Activated T-helper 1 cell treated with anti-CD3 and anti-CD28 coated beads, Interleukin-12 subunit alpha, Interleukin-12 subunit beta, Interleukin-2, Interleukin-4 antibody, amounts not matched to agents 30 ng/mL and 10 ng/mL and 1 ng/mL, durations not matched to agents 14 hours and 24 hours and 36 hours (primary cell): ENCODE measurements around the gene GASK1A. TPM values are rescaled to one million over a fixed set of nuclear protein-coding genes. Genes with fewer than 3 reads are reported as not detected.
"Not testable (repeated sequence)": the region's sequence is repeated elsewhere in the genome, so short reads cannot be mapped to it uniquely, and the experiment has no call there.

ENCODE experiments used
- DNase-seq: peaks from one replicate; pipeline ENCODE4 v3.0.0; 2021; ENCODE audit warnings: low spot score
- H3K27ac Mint-ChIP-seq: one replicate; pipeline ENCODE4 v1.8.0; 2021; ENCODE audit warnings: mild to moderate bottlenecking, mixed read lengths
- H3K27me3 Mint-ChIP-seq: one replicate; pipeline ENCODE4 v1.8.0; 2022; ENCODE audit warnings: mild to moderate bottlenecking, moderate library complexity, mixed read lengths; ENCODE audit not compliant: insufficient read depth
- H3K36me3 Mint-ChIP-seq: one replicate; pipeline ENCODE4 v1.8.0; 2021; ENCODE audit warnings: low read depth, mixed read lengths
- H3K4me1 Mint-ChIP-seq: one replicate; pipeline ENCODE4 v1.8.0; 2021; ENCODE audit warnings: low read depth, mixed read lengths
- H3K4me3 Mint-ChIP-seq: one replicate; pipeline ENCODE4 v1.8.0; 2021; ENCODE audit warnings: mild to moderate bottlenecking, moderate library complexity, mixed read lengths
- H3K9me3 Mint-ChIP-seq: one replicate; pipeline ENCODE4 v1.8.0; 2021; ENCODE audit warnings: mixed read lengths
- intact Hi-C: fragments of 100-400 bp; cut with micrococcal nuclease; formaldehyde crosslinking; loops from one replicate; pipeline ENCODE4 v1.15.1; 2024
- total RNA-seq: library from RNA; stranded (reverse); gene quantifications from 2 replicates; pipeline ENCODE4 v1.2.3, GENCODE V29; 2022

GASK1A gene
- total RNA-seq, 1 donor from 2014 or later = not detected

DNA sequence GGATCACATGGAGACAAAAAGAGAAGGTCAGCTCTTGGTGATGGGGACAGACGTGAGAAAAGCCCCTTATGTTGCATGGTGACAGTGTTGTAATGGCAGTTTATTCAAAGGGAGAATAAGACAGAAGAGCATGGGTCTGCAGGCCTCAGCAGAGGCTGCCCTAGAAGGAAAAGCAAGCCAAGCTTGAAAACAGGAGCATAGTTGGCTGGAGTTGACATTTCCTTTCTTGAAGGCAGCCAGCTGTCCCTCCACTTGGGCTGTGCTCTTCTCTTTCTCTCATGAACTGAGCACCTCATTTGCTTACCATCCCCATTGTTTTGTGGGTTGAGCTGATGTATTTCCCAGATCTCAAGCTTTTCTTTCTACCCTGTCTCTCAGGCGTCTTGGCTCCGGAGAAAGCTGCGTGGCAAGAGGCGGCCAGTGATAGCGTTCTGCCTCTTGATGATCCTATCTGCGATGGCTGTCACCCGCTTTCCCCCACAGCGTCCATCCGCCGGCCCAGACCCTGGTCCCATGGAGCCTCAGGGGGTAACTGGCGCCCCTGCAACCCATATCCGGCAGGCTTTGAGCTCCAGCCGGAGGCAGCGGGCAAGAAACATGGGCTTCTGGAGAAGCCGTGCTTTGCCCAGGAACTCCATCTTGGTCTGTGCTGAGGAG lies 52.9 kb downstream of the GASK1A start:
- Mint-ChIP-seq H3K4me3 (no peak overlapping the region), H3K4me1 (no peaks in the 10 kb centered on the region), H3K9me3 (no peaks in the 10 kb centered on the region), H3K27ac (no peak overlapping the region), H3K36me3 (no peaks in the 10 kb centered on the region), H3K27me3 (peaks cover 3% of the 10 kb centered on the region)
- intact Hi-C loops = no loop called here
- no peak for DNase-seq

DNA sequence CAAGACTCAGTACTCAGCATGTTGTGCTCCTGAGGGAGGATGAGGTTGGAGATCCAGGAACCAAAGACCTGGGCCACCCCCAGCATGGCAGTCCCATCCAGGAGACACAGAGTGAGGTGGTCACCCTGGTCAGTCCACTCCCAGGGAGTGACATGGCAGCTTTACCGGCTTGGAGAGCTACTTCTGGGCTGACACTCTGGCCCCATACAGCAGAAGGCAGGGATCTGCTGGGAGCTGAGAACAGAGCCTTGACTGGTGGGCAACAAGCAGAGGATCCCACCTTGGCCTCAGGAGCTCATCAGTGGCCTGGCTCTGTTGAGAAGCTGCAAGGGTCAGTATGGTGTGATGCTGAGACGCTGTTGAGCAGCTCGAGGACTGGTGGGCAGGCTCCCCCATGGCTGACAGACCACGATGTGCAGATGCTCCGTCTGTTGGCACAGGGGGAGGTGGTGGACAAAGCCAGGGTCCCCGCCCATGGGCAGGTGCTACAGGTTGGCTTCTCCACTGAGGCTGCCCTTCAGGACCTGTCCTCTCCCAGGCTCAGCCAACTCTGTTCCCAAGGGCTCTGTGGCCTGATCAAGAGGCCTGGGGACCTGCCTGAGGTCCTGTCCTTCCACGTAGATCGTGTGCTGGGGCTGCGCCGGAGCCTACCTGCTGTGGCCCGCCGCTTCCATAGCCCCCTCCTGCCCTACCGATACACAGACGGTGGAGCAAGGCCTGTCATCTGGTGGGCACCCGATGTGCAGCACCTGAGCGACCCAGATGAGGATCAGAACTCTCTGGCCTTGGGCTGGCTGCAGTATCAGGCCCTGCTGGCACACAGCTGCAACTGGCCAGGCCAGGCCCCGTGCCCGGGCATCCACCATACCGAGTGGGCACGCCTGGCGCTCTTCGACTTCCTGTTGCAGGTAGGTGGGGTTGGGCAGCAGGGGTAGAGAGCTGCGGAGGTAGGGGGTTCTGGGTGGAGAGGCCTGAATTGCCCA lies 53.8 kb downstream of the GASK1A start:
- no peaks in the 10 kb centered on the region for H3K36me3 Mint-ChIP-seq
- H3K9me3 Mint-ChIP-seq = no peaks in the 10 kb centered on the region
- H3K27ac Mint-ChIP-seq = no peak overlapping the region
- no peaks in the 10 kb centered on the region for H3K4me1 Mint-ChIP-seq
- no peak for DNase-seq
- H3K4me3 Mint-ChIP-seq = no peak overlapping the region
- intact Hi-C loops = no loop called here
- peaks cover 3% of the 10 kb centered on the region for H3K27me3 Mint-ChIP-seq

- Mint-ChIP-seq H3K4me1 (no peaks in the 10 kb centered on the region), H3K9me3 (no peaks in the 10 kb centered on the region), H3K27me3 (peaks cover 3% of the 10 kb centered on the region), H3K27ac (no peak overlapping the region), H3K4me3 (no peak overlapping the region), H3K36me3 (no peaks in the 10 kb centered on the region)
- no peak for DNase-seq
- intact Hi-C loops = no loop called here
Observed at GRCh38 chr3:43034200-43034599, 55.1 kb downstream of the GASK1A start.

DNA sequence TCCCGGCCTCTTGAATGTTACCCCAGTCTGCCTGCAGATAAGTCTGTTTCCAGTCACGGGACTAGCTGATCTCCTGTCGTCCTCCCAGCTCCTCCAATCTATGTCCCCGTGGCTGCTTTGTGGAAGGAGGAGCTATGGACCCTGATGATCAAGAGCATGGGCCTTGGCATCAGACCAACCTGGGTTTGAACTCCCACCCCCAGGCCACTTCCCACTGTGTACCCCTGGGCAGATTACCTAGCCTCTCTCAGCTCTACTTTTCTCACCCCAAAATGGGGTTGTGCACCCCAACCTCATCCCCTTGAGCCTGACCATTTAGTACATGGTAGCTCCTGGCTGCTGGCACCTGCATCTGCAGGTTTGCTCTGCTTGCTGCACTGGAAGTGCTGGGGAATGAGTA lies 55.8 kb downstream of the GASK1A start:
- Mint-ChIP-seq H3K4me1 (no peaks in the 10 kb centered on the region), H3K27me3 (peaks cover 3% of the 10 kb centered on the region), H3K27ac (no peak overlapping the region), H3K9me3 (no peaks in the 10 kb centered on the region), H3K36me3 (no peaks in the 10 kb centered on the region), H3K4me3 (no peak overlapping the region)
- intact Hi-C loops = no loop called here
- no peak for DNase-seq

- DNase-seq = no peak
- no peak overlapping the region for H3K27ac Mint-ChIP-seq
- H3K36me3 Mint-ChIP-seq = no peaks in the 10 kb centered on the region
- no peaks in the 10 kb centered on the region for H3K4me1 Mint-ChIP-seq
- H3K4me3 Mint-ChIP-seq = no peak overlapping the region
- H3K27me3 Mint-ChIP-seq = peaks cover 3% of the 10 kb centered on the region
- intact Hi-C loops = no loop called here
- H3K9me3 Mint-ChIP-seq = no peaks in the 10 kb centered on the region
Observed at GRCh38 chr3:43035801-43036365, 56.8 kb downstream of the GASK1A start.

DNA sequence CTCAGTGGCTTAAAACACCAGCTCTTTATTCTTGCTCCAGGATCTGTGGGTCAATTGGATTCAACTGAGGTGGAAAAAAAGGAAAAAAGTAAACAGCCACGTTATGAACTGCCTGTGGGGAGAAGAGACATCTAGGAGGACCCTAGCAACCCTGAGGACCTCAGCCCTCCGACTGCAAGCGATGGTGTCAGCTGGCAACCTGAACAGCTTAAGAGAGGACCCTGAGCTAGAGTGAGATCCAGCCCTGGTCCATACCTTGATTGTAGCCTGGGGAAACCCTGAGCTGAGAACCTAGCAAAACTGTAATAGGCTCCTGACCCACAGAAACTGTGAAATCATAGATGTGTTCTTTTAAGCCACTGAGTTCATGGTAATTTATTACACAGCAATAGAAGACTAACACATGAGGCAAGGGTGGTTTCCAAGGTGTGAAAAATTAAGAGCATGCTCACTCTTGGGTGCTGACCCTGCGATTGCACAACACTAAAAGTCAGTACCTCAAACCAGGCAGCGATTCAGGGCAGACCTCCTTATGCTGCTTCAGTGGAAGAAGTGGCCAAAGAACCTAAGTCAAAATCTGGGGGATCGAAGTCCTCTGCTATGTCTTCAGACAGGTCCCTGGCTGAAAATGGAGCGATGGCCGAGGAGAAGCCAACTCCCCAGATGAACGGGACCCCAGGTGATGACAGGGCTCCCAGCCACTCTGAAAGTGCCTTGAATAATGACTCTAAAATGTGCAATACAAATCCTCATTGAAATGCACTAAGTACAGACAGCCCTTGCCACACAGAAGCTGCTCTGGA lies 57.7 kb downstream of the GASK1A start:
- intact Hi-C loops = no loop called here

DNA sequence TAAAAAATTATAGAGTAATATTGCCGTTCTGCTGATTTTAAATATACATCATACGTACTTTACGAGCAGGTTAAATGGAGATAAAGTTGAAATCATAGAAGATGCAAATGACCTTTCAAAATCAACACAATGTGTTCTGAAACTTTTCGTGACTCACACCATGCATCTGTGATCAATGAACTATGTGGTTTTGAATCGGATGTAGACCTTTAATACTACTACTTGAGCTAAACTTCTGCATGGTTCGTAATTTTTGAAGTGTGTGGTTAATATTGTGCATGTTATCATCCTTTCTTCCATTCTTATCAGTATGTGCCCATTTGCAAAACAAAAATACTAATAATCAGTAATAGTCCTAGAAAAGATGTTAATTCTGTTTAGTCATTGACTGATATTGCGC lies 58.9 kb downstream of the GASK1A start:
- Mint-ChIP-seq H3K4me1 (no peaks in the 10 kb centered on the region), H3K9me3 (no peaks in the 10 kb centered on the region), H3K36me3 (no peaks in the 10 kb centered on the region), H3K27ac (no peak overlapping the region), H3K27me3 (peaks cover 3% of the 10 kb centered on the region), H3K4me3 (no peak overlapping the region)
- no peak for DNase-seq
- intact Hi-C loops = no loop called here

More for the DNA sequence above, 57.7 kb downstream of the GASK1A start:
- no peak for DNase-seq
- Mint-ChIP-seq H3K9me3 (no peaks in the 10 kb centered on the region), H3K36me3 (no peaks in the 10 kb centered on the region), H3K27ac (no peak overlapping the region), H3K4me1 (no peaks in the 10 kb centered on the region), H3K27me3 (peaks cover 3% of the 10 kb centered on the region), H3K4me3 (no peak overlapping the region)

DNA sequence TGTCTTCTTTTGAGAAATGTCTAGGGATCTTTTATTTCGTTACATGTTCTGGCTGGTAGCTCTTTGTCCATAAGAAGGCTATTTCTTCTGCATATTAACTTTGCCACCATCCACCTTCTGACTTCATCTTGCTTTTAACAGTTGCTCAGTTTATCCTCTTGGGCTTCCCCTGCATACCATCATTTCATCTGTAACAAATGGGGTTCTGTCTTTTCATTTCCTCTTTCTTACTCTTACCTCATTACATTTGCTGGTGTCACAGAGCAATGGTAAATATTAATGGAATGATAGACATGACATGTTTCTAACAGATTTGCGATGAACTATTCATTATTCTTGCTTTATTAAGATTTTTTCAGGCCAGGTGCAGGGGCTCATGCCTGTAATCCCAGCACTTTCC lies 62.4 kb downstream of the GASK1A start:
- Mint-ChIP-seq H3K4me1 (no peaks in the 10 kb centered on the region), H3K27me3 (no peaks in the 10 kb centered on the region), H3K9me3 (peaks cover 21% of the 10 kb centered on the region), H3K4me3 (no peak overlapping the region), H3K27ac (no peak overlapping the region), H3K36me3 (peaks cover 2% of the 10 kb centered on the region)
- DNase-seq = no peak
- intact Hi-C loops = no loop called here

DNA sequence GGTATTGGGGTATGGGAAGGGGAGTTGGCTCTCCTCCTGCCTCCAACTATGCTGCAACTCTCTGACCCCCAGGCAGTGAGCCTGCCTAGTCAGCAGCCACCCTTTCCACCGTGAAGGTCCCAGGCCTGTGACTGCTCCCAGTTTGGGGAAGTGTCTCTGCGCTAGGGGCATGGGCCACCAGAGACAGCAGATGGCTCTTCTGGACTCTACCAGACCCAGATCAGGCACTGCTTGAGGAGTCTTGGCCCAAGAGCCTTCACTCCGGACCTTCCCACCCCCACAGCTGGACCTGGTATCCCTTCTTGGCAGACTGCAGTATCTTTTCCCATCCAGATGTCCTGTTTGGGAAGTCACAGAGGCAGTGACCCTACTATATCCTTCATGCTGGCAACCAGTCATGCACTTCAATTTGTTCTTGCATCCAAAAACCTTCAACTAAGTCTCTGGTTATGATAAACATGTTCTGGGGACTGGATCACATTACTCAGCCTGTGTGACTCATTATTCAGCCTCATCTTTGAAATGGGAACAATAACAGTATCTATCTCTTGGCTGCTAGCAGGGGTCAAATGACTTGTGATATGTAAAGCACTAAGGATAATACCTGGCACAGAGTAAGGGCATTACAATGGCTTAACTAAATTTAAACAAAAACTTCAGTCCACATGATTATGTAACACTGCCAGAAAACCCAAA lies 64.1 kb downstream of the GASK1A start:
- intact Hi-C loops = no loop called here
- H3K9me3 Mint-ChIP-seq = peaks cover 31% of the 10 kb centered on the region
- H3K36me3 Mint-ChIP-seq = peaks cover 2% of the 10 kb centered on the region
- no peaks in the 10 kb centered on the region for H3K27me3 Mint-ChIP-seq
- H3K4me3 Mint-ChIP-seq = no peak overlapping the region
- no peak overlapping the region for H3K27ac Mint-ChIP-seq
- no peaks in the 10 kb centered on the region for H3K4me1 Mint-ChIP-seq
- no peak for DNase-seq

- Mint-ChIP-seq H3K4me1 (no peaks in the 10 kb centered on the region), H3K27ac (no peak overlapping the region), H3K9me3 (peaks cover 35% of the 10 kb centered on the region), H3K27me3 (no peaks in the 10 kb centered on the region), H3K4me3 (no peak overlapping the region), H3K36me3 (peaks cover 2% of the 10 kb centered on the region)
- no peak for DNase-seq
- intact Hi-C loops = no loop called here
Observed at GRCh38 chr3:43043793-43044192, 64.7 kb downstream of the GASK1A start.

DNA sequence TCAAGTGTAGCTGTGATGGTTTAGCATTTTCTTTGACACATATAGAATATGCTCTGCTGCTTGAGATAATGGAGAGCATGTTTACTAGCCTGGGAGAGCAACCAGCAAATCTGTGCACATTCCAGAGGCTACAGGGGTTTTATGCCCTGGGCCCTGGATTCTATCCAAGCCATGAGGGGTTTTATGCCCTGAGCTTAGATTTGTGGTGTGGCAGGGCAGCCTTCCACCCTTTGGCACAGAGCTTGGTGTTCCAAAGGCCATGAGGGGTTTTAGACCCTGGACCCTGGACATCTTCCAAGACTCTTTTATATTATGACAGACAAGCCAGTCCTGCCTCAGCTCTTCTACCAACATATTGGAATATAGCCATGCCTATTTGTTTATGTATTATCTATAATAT lies 66.0 kb downstream of the GASK1A start:
- H3K27ac Mint-ChIP-seq, H3K4me3 Mint-ChIP-seq, intact Hi-C loops, H3K27me3 Mint-ChIP-seq, H3K36me3 Mint-ChIP-seq, H3K4me1 Mint-ChIP-seq, DNase-seq: not testable (repeated sequence)
- peaks cover 46% of the 10 kb centered on the region for H3K9me3 Mint-ChIP-seq

- Mint-ChIP-seq H3K27me3 (peaks cover 3% of the 10 kb centered on the region), H3K4me3 (no peak overlapping the region), H3K9me3 (peaks cover 59% of the 10 kb centered on the region), H3K4me1 (no peaks in the 10 kb centered on the region), H3K36me3 (peaks cover 2% of the 10 kb centered on the region), H3K27ac (no peak overlapping the region)
- DNase-seq = no peak
- intact Hi-C loops = no loop called here
Observed at GRCh38 chr3:43046583-43046982, 67.5 kb downstream of the GASK1A start.
